ENCODE results near the gene MBTPS1.

The MBTPS1 gene

DNA sequence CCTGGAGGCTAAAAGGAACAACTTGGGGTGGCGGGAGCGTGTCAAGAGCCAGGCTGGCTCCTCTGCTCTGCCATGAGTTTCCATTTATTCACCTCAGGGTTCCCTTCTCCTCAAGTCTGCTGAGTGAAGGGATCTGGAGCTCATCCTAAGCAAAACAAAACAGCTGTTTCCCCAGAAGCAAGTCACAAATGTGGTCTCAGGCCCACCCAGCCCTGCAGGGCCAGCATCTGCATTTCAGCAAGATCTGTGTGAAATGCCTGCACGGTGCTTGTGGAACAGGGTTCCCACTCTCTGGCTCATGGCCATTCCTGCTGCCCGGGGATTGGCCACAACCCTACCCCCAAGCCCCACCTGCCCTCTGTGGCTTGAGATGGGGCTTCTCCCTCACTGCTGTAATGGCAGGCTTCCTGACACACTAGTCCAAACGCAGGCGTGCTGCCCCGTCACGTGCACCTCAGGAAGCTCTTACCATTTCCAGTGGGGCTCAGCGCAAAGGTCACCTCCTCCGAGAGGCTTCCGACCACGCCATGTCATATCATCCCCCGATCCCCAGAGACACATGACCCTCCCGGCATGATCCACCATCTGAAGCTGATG is 76.4 kb downstream of the MBTPS1 start:
- H3K36me3 ChIP-seq (replicated peaks; ENCODE audit: low read depth, low read length): no peaks in the 10 kb centered on the region
- no peak overlapping the region for H3K9ac ChIP-seq (ENCODE audit: low read length)
- no peaks in the 10 kb centered on the region for H4K20me1 ChIP-seq (ENCODE audit: insufficient read depth, low read length)
- H3K4me3 ChIP-seq (ENCODE audit: low read length): no peak overlapping the region
- H3K79me2 ChIP-seq (ENCODE audit: low read length): no peaks in the 10 kb centered on the region
- H3K4me1 ChIP-seq (ENCODE audit: low read length): no peaks in the 10 kb centered on the region
- H3K4me2 ChIP-seq (ENCODE audit: low read length): no peak overlapping the region
- H3K27me3 ChIP-seq (ENCODE audit: low read depth, low read length): peaks cover 7% of the 10 kb centered on the region
- H3K27ac ChIP-seq (ENCODE audit: low read length): no peak overlapping the region
- no peak for TF ChIP-seq EZH2phosphoT487 (IDR thresholded peaks at IDR 0.05; ENCODE audit: low read depth)
- TF ChIP-seq, protein P1, sequence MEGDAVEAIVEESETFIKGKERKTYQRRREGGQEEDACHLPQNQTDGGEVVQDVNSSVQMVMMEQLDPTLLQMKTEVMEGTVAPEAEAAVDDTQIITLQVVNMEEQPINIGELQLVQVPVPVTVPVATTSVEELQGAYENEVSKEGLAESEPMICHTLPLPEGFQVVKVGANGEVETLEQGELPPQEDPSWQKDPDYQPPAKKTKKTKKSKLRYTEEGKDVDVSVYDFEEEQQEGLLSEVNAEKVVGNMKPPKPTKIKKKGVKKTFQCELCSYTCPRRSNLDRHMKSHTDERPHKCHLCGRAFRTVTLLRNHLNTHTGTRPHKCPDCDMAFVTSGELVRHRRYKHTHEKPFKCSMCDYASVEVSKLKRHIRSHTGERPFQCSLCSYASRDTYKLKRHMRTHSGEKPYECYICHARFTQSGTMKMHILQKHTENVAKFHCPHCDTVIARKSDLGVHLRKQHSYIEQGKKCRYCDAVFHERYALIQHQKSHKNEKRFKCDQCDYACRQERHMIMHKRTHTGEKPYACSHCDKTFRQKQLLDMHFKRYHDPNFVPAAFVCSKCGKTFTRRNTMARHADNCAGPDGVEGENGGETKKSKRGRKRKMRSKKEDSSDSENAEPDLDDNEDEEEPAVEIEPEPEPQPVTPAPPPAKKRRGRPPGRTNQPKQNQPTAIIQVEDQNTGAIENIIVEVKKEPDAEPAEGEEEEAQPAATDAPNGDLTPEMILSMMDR (IDR thresholded peaks at IDR 0.05; ENCODE audit: low read depth, low read length): no peak
- H3K9me3 ChIP-seq (ENCODE audit: insufficient read depth, low read length): no peaks in the 10 kb centered on the region
- no peak overlapping the region for H2AFZ ChIP-seq (ENCODE audit: low read depth, low read length)

DNA sequence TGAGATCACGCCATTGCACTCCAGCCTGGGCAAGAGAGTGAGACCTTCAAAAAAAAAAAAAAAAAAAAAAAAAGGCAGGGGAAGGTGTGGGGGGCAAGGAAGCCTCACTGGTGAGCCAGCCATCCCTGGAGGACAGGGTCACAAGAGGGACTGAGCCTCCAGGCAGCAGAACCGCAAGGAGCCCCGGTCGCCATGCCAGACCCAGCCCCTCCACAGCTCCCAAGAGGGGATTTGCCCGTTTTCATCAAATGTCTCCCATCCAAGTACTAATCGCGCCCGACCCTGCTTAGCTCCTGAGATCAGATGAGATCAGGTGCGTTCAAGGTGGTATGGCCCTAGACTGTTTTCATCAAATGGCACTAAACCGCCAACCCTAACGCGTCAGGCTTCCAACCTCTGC is 77.0 kb downstream of the MBTPS1 start:
- H3K4me1 ChIP-seq (ENCODE audit: low read length): no peaks in the 10 kb centered on the region
- H3K4me3 ChIP-seq (ENCODE audit: low read length): no peak overlapping the region
- no peaks in the 10 kb centered on the region for H3K36me3 ChIP-seq (replicated peaks; ENCODE audit: low read depth, low read length)
- H3K79me2 ChIP-seq (ENCODE audit: low read length): no peaks in the 10 kb centered on the region
- H3K27ac ChIP-seq (ENCODE audit: low read length): no peak overlapping the region
- H4K20me1 ChIP-seq (ENCODE audit: insufficient read depth, low read length): no peaks in the 10 kb centered on the region
- TF ChIP-seq, protein P1 (IDR thresholded peaks at IDR 0.05; ENCODE audit: low read depth, low read length): no peak
- TF ChIP-seq EZH2phosphoT487 (IDR thresholded peaks at IDR 0.05; ENCODE audit: low read depth): no peak
- H3K9me3 ChIP-seq (ENCODE audit: insufficient read depth, low read length): no peaks in the 10 kb centered on the region
- peaks cover 10% of the 10 kb centered on the region for H3K27me3 ChIP-seq (ENCODE audit: low read depth, low read length)
- no peak overlapping the region for H3K4me2 ChIP-seq (ENCODE audit: low read length)
- H3K9ac ChIP-seq (ENCODE audit: low read length): no peak overlapping the region
- H2AFZ ChIP-seq (ENCODE audit: low read depth, low read length): no peak overlapping the region

DNA sequence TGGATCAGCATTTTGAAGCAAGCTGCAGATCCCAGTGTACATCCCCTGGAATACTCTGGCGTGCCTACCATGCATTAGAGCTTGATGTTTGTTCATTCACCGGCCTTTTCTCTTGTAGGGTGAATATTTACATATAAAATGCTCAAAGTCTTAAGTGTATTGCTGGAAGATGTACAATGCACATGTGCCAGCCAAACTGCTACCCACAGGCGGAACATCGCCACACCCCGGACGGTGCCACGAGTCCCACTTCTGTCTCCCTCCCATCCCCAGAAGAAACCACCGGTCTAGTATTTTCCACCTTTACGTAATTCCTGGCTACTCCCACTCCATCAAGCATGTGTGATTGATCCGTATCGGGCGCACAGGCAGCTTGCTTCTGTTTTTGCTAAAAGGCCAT is 78.3 kb downstream of the MBTPS1 start:
- Histone ChIP-seq H3K79me2 (ENCODE audit: low read length) (no peaks in the 10 kb centered on the region), H2AFZ (ENCODE audit: low read depth, low read length) (no peak overlapping the region), H3K4me1 (ENCODE audit: low read length) (no peaks in the 10 kb centered on the region), H3K27ac (ENCODE audit: low read length) (no peak overlapping the region), H3K27me3 (ENCODE audit: low read depth, low read length) (peaks cover 10% of the 10 kb centered on the region; the same call in 1 of the 2 replicates), H3K36me3 (replicated peaks; ENCODE audit: low read depth, low read length) (no peaks in the 10 kb centered on the region), H3K9me3 (ENCODE audit: insufficient read depth, low read length) (no peaks in the 10 kb centered on the region), H3K9ac (ENCODE audit: low read length) (no peak overlapping the region), H4K20me1 (ENCODE audit: insufficient read depth, low read length) (no peaks in the 10 kb centered on the region), H3K4me2 (ENCODE audit: low read length) (no peak overlapping the region), H3K4me3 (ENCODE audit: low read length) (no peak overlapping the region)
- TF ChIP-seq, protein P1 (IDR thresholded peaks at IDR 0.05; ENCODE audit: low read depth, low read length): no peak
- no peak for TF ChIP-seq EZH2phosphoT487 (IDR thresholded peaks at IDR 0.05; ENCODE audit: low read depth)

DNA sequence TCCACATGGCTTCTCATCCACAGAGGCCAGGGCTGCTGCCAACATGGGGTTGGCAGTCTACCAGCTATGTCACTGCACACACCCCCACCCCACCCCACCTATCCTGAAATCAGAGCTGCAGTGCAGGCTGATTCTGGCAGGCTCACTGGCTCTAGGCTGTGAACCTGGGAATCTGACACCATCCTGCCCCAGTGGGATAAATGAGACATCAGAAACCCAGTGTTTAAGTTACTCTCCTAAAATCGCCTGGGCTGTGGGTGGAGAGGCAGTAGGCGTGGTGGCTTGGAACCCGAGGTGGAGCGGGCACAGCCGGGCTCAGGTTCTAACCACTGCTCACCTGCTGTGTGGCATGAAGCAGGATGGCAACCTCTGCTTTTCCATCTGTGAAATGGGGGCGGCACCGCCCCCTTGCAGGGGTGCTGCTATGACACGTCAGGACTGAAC is 79.7 kb downstream of the MBTPS1 start:
- H3K4me3 ChIP-seq (ENCODE audit: low read length): no peak overlapping the region
- H2AFZ ChIP-seq (ENCODE audit: low read depth, low read length): no peak overlapping the region
- no peaks in the 10 kb centered on the region for H3K36me3 ChIP-seq (replicated peaks; ENCODE audit: low read depth, low read length)
- no peaks in the 10 kb centered on the region for H3K9me3 ChIP-seq (ENCODE audit: insufficient read depth, low read length)
- H3K4me1 ChIP-seq (ENCODE audit: low read length): no peaks in the 10 kb centered on the region
- H3K27ac ChIP-seq (ENCODE audit: low read length): no peak overlapping the region
- H3K9ac ChIP-seq (ENCODE audit: low read length): no peak overlapping the region
- no peak overlapping the region for H3K4me2 ChIP-seq (ENCODE audit: low read length)
- H3K79me2 ChIP-seq (ENCODE audit: low read length): no peaks in the 10 kb centered on the region
- TF ChIP-seq, protein P1 (IDR thresholded peaks at IDR 0.05; ENCODE audit: low read depth, low read length): no peak
- TF ChIP-seq EZH2phosphoT487 (IDR thresholded peaks at IDR 0.05; ENCODE audit: low read depth): no peak
- peaks cover 10% of the 10 kb centered on the region; the same call in 1 of the 2 replicates for H3K27me3 ChIP-seq (ENCODE audit: low read depth, low read length)
- H4K20me1 ChIP-seq (ENCODE audit: insufficient read depth, low read length): no peaks in the 10 kb centered on the region
